NCI-H2171 treated with DMSO at 0.1 percent for 48 hours (cell line): ENCODE data around the gene SPOCD1.

Source experiments
- DNase-seq: peaks from one replicate; lab custom pipeline; 2025; lab: John Stamatoyannopoulos, UW

The SPOCD1 gene

DNA sequence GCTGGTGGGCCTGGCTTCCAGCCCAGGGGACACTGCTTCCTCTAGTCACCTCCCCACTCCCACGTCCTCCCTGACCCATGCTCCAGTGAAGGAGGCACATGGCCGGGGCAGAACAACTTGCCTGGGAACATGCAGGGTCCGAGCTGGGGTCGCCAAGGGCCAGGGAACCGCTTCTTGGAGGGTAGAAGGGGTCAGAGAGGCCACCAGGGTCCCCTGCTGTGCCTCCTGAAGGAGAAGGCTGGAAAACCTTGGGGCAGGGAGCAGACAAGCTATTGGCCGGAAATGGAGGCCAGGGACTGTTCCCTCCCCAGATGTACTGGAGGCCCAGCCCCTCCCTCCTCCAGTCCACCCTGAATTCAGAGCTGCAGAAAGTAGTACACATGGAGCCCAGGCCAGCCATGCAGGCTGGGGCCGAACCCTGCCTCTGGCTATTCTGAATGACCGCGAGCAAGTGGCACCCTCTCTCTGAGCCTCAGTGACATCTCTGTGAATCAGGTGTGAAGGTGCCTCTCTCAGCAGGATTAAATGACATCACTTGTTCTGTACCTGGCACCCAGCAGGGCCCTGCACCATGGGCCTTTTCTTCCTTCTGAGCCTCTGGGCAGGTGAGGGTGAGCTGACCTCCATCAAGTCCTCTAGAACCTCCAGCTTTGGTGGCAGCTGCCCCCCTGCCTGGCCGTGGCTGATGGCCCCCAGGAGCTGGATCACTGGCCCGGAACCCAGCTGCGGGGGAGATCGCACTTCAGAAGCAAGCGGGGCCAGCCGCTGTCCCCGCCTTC lies 15.7 kb downstream of the SPOCD1 start:
- DNase-seq = no peak

DNA sequence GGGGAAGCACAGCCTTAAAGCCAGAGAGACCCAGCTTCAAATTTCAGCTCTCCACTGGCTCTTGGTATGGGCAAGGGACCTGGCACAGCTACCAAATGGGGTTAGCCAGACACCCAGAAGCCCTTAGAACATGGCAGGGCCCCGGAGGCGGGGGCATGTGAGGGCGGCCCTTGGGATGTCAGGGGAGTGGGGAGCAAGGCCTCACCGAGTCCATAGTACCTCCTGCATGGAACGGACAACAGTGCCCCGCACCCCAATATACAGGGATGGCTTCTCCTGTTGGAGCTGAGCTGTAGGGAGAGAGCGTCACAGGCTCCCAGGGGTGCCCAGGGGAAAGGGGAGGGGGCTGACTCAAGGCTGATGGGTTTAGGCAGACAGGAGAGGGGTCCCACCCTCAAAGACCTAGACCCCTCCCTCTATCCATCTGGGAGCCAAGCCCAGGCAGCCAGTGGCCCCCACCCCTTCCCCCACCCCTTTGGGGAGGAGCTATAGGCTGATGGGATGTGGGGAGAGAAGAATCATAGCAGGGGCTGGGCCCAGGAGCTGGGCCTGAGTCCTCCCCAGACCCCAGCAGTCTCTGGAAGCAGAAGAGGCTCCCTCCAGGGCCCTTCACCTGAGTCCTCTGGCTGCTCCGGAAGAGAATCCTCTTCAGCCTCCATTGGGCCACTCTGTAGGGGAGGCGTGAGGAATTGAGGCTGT lies 16.5 kb downstream of the SPOCD1 start:
- DNase-seq = no peak

DNA sequence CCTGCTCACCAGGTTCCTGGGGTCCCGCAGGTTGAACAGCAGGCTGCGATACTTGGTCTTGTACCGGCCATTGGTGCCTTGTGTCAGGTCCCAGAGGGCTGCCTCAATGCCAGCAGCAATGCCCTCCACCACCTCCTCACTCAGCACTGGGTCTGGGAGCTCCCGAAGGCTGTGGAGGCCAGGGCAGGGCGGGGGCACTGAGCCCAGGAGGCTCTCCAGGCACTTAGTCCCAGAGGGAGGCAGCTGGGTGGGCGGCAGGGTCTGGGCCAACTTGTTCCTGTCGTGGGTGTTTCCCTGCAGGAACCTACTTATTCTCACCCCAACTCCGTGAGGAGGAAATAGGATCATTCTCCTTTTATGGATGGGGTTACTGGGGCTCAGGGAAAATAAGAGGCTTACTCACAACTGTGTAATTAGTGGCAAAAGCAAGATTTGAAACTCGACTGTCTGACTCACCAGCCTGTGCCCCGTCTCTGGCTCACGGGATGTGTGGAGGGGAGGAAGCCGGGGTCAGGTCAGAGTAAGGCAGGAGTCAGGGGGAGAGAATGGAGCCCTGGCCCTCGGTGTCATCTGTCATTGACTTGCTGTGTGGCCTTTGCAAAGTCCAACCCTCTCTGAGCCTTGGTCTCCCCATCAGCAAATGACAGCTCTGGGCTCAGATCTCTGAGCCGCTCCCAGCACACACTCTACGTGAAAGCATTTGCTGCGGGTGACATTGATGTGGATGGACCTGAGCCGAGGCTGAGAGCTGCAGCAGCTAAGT lies 17.2 kb downstream of the SPOCD1 start:
- DNase-seq = no peak

DNA sequence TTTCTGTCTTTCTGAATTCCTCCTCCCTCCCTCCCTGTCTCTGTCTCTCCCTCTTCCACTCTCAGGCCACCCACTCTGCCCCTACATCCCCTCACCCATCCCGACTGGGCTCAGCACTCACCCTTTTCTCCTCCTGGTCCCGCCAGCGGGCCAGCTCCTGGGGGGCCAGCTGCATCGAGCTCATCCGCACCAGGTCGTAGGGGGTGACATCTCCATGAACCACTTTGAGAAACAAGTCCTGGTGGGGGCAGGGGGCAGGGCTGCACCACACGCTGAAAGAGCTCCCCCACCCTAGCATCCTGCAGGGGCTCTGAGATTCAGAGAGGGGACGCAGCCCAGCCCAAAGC lies 17.8 kb downstream of the SPOCD1 start:
- no peak for DNase-seq

DNA sequence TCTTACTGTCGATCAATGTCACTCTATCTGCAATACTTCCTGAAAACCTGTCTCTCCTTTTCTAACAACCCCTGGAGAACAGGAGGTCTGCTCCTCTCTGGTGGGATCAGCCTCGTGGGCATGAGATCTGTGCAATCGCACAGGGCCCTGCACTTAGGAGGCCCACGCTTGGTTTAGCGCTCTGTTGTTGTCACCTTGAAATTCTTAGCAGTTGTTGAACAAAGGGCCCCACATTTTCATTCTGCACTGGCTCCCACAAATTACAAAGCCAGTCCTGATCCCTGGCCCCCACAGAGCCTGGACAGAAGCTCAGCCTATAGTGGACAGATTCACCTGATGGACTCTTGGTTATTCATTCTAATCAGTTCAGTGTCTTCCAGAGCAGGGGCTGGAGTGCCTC lies 18.6 kb downstream of the SPOCD1 start:
- DNase-seq = no peak

DNA sequence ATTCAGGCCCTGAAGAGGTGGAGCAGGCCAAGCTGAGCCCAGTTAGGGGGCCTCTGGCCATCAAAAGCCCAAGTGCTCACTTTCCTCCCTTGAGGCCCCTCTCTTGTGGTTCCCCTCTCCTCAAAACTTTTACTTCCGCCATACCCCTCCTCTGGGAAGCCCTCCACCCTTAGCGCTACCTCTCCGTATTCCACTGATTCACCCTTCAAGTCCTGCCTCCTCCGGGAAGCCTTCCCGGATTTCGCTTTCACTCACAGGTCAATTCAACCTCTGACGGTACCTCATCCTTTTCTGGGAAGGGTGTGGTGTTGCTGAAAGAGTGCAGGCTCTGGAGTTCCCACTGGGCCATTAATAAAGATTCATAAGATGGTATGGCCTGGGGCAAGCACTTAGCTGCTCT lies 19.1 kb downstream of the SPOCD1 start:
- no peak for DNase-seq

DNA sequence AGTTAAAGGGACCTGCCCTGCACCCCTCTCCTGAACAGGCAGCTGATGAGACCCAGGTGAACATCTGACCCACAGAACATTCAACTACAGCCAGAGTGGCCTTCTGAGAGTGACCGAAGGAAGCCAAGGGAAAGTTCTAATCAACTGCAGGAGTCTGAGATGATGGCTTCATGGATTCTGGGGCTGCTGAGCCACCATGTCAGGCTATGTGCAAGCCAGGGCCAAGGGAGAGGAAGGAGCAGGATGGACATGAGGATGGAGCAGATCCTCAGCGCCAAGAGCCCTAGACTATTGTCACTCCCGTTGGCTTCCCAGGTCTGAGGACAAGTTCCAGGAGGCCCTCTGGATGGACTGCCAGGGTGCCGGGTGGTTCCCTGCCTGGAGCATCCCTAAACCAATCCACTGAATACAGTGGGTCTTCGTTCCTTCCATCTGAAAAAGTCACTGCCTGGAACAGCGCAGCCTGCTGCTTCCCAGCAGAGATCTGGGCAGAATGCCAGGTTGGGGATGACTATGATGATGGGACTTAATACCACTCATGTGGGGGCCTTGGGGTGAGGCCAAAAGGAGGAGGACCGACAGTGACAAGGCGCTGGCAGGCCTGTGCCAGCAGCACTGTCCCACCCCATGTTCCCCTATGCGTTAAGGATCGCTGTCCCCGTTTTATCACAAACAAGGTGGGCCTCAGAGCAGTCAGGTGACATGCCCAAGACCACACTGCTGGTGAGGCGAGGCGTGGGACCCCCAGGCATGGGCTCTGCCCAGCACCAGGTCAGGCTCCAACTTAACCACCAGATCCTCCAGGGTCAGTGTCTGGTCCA lies 19.8 kb downstream of the SPOCD1 start:
- DNase-seq = peak; percentile 39

DNA sequence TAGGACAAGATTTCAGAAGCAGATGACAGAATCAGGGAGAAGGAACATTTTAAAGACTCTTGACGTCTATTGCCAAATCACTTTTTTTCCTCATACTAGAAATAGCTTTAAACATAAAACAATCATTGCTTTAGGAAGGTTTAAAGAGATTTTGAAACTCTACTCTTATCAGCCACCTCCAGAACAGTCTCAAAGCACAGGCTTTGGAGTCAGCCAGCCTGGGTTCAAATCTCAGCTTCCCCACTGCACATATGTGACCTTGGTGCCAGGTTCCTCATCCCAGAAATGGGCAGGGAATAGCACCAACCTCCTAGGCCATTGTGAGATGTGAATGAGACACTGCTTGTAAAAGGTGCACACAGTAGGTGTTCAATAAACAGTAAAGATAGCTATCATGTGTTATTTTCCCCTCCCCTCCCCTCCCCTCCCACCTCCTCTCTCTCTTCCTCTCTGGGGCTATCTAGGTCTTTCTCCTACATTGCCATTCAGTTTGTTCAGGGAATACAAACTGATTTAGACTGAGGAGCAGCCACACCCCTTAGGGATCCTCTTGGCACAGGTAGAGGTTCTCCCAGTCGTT lies 20.6 kb downstream of the SPOCD1 start:
- DNase-seq = no peak

DNA sequence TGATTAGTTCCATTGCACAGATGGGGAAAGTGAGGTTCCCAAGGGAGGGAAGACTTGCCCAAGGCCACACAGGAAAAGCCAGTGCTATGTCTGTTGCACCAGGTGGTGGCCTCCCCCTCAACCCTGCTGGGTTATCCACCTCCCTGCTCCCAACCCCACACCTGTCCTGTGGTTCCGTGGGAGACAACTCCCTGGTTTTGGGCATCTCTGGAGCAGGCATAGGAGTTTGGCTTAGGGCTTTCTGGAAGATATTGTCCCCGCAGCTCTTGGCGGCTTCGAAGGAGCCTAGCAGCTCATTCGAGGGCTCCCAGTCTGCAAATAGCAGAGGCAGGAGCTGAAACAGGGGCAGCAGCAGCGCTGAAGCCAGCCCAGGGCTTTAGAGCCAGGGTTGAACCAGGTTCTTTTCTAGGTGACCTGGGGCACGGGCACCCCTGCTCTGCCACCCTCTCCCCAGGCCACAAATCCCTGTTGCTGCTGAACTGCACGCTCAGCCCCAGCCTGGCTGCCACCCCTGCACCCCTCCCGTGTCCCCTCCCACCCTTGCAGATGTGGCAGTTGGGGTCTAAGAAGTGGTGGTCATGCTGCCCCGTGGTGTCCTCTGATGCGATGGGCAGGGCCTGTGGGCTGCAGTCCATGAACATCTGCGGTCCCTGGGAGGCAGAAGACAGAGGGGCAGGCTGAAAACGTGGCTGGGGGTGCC lies 22.1 kb downstream of the SPOCD1 start:
- DNase-seq = no peak

DNA sequence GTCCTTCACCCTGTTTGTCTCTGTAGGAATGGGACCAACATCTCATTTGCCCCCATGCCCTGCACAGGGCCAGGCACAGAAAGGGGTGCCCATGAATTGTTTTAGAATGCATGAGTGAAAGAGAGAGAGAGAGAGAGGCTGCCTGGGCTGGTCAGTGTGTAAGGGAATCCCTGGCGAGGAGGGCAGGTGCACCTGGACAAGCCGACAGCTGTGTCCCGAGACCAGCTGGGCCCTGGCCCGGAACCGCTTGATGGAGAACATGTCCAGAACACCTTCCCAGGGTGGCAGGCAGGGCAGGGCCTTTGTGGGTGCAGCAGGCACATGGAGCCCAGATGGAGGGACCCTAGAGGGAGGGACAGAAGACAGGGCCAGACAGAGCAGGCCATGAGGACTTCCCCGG lies 22.7 kb downstream of the SPOCD1 start:
- no peak for DNase-seq

DNA sequence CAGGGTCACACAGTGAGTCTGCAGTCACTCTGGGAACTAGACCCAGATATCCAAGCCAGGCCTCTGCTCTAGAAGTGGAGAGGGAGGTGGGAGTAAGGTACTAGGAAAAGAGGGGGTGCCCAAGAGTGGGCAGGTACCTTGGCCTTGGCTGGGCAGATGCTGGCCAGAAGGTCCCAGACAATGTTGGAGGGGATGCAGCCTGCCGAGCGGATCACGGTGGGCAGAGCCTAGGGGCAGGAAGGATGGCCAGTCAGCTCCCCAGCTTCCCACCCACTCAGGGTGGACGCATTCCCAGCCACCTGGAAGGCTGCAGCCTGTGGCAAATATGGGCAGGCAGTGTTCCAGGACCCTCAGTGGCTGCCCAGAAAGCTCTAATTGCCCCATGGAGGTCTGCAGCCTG lies 23.3 kb downstream of the SPOCD1 start:
- no peak for DNase-seq

DNA sequence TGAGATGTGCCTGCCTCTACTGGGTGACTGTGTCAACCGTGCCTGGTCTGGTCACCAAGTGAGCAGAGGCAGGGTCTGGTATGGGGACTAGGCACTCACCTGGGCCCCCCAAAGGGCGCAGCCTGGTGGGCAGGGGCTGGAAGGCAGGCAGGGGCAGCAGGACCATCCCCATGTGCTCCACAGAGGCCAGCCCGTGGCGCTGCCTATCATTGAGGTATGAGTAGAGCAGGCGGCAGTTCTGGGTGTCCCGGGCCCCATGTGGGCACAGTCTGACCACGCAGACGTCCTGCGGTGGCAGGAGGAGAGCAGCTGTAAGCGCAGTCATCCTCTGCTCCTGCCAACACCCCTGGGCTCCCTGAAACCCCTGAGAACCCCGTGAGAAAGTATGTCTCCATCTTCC lies 23.7 kb downstream of the SPOCD1 start:
- DNase-seq = no peak

DNA sequence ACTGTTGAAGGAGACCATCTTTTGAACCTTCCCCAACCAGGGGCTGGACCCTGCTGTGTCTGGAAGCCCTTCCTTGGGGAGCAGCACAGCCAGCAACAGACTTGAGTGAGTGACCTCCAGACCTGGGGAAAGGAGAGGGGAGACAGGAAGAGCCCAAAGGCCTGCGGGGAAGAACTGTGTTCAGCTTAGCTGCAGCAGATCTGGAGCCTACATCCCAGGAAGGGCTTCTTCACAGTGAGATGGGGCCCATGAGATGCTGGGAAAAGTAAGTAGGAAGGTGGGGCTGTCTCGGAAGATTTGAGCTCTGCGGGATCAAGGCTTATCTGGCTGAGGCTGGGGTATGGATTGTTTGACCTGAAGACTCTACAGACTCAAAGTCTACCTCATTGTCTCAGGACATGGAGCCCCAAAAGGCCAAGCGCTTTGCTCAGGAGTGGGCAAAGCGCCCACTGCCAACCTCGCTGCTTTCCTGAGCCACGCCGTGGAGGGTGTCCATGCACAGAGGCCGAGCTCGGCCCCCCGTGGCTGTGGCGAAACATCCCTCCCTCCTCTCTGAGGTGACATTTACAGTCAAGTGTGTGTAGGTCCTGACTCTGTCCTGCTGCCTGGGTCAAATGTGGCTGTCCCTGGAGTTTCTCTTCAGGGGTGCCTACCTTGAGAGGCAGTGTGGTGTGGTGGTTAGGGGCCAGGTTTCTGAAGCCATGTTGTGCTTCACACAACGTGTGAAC lies 24.5 kb downstream of the SPOCD1 start:
- DNase-seq = no peak

DNA sequence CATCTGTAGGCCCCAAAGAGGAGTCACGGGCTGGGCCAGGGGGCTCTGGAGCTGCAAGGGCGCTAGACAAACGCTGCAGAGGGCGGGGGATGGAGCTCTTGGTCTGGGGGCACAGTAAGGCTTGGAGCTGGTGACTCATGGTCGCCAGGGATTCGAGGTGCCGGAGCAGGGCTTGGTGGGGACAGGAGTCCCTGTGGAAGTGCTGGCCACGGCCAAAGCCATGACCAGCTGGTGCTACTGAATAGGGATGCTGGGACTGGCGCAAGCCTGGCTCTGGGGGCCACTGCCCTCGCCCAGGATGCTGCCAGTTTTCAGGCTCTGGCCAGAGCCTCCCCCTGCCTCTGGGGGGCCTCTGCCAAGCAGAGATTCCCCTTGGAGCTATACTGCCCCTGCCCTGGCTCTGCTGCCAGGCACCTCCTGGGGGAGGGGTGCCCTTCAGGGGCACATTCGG lies 25.2 kb downstream of the SPOCD1 start:
- no peak for DNase-seq

DNA sequence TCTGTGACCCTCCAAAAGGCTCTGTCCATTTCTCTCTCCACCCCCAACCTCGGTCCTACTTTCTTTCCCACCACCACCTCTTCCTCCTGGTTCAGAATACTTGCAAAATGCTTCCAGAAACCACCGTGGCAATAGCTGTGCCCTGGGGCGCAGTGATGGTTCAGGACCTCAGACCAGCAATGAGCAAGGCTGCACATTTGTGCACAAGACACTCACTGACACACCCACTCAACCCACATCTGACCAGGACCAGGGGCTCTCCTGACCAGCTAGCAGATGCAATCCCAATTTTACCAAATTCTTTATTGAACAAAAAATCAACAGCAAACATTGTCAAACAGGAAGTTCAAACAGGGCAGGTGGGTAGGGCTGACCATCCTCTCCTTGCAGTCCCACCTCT lies 25.7 kb downstream of the SPOCD1 start:
- DNase-seq = no peak

DNA sequence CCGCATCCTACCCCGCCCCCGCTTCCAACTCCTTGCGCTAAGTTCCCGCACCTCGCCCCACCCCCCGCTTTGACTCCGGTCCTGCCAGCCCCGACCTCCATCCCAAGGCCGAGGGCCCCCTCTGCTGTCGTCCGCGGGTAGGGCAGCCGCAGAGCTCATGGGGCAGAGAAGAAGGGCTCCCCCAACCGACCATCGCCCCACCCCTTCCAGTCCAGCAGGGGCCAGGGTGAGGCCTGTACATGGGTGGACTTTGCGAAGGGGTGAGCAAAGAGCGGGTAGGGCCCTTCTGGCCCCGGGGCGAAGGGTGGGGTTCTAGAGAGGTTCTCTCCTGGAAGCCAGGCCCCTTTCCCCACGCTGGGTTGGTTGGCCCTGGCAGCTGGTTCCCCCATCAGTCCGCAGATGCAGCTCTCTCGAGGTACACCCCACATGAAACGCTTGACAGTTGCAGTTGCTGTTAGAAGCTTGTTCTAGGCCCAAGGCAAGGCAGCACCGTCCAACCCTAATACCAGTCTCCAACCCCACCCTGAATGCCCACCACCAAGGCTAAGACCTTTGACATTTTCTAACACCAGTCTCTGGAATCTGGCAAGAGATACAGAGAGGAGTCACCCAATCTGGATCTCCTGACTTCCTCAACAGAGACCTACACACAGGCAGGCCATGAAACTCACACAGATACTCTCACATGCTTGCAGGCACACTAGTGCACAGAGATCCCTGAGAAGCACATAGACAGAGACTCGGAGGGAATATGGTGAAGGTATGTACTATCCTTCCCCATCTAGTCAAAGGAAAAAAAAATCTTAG lies 26.4 kb downstream of the SPOCD1 start:
- DNase-seq = peak; percentile 70

DNA sequence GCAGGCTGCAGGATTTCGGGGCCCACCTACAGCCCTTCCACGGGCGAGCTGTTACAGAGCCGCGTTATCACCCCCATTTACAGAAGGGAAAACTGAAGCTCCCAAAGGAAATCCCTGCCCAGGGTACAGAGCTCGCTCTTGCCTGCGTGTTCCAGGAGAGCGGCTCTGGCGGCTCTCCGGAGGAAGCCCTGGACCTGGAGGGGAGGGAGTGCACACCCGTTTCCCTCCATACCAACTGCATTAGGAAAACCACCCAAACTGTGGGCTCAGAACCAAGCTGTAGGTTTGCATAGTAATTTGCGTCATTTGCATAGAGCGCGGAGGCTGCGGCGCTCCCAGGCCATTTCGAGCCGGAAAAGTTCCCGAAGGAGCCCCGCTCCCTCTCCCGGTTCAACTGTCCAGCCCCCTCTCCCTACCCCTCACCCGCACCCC lies 27.0 kb downstream of the SPOCD1 start:
- DNase-seq = peak; percentile 81

DNA sequence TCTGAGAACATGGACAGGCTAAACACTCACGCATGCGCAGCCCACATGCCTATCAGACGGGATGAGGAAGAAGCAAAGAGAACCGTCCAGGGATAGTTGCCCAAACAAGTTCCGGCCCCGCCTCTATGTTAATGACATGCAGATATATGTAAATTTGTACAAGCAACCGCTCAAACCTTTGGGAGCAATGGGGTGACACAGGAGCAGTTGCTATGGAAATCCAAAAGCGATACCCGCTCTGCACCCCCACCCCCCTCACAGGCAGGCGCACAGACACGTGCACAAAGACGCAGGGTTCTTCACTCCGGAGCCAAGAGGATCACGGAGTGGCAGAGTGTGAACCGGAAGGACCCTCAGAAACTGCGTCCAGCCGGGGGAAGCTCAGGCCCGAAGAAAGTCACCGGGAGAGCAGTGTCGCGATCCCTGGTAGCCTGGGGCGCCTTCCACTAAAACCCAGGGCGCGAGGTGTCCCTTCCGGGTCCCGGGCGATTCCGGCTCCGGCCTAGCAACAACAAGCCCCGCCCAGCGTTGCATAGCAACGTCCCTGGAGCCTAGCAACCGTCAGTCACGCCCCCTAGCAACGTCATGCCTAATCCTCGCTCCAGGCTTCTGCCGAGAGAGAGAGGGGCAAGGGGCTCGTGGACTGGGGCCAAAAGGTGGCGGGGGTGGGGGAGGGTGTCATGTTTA lies 27.5 kb downstream of the SPOCD1 start:
- DNase-seq = peak; percentile 91

DNA sequence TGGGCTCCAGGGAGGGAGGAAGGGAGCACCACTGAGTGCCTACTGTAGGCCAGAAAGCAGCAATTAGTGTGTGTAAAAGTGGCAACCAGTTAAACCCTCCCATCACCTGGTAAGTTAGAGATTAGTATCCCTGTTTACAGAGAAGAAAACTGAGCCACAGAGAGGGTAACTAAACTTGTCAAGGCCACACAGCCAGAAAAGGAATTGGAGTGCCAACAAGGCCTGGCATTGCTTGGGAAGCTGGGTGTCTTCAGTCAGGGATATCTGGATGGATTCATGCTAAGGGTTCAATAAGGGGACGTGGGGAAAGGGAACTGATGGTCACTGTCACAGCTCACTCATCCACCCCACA lies 28.1 kb downstream of the SPOCD1 start:
- no peak for DNase-seq
